Loucy (cell line): ENCODE measurements around the gene RAB3GAP1.

Source experiments
- H2AFZ ChIP-seq: fragments of 200-600 bp; sonication (generic); 2 replicates; pipeline ENCODE4 v1.6.0; 2016; ENCODE audit warnings: antibody characterized with exemption, mild to moderate bottlenecking, low read length, moderate library complexity
- H3F3A ChIP-seq: fragments of 200-600 bp; 2 replicates; pipeline ENCODE4 v1.6.0; 2016; ENCODE audit warnings: antibody characterized with exemption, low read depth, mild to moderate bottlenecking
- H3K27me3 ChIP-seq: fragments of 200-600 bp; sonication (generic); 2 replicates; pipeline ENCODE4 v1.6.1; 2014; ENCODE audit warnings: low read length, mild to moderate bottlenecking; ENCODE audit not compliant: insufficient read depth, poor library complexity, severe bottlenecking
- H3K36me3 ChIP-seq: fragments of 200-600 bp; sonication (generic); 2 replicates; pipeline ENCODE4 v1.6.1; 2016; ENCODE audit warnings: low read length; ENCODE audit not compliant: insufficient read depth
- H3K4me1 ChIP-seq: fragments of 200-600 bp; sonication (generic); 2 replicates; pipeline ENCODE4 v1.5.1; 2014; ENCODE audit warnings: low read length, mild to moderate bottlenecking; ENCODE audit not compliant: insufficient read depth, poor library complexity, severe bottlenecking
- H3K4me2 ChIP-seq: fragments of 200-600 bp; sonication (generic); 2 replicates; pipeline ENCODE4 v1.6.0; 2014; ENCODE audit warnings: antibody characterized with exemption, low read length, low read depth, mild to moderate bottlenecking; ENCODE audit not compliant: poor library complexity, severe bottlenecking
- H3K4me3 ChIP-seq: fragments of 200-600 bp; sonication (generic); 2 replicates; pipeline ENCODE4 v1.5.1; 2014; ENCODE audit warnings: low read length, mild to moderate bottlenecking, mixed read lengths; ENCODE audit not compliant: poor library complexity, severe bottlenecking
- H3K79me2 ChIP-seq: fragments of 200-600 bp; sonication (generic); 2 replicates; pipeline ENCODE4 v1.6.1; 2014; ENCODE audit warnings: low read length; ENCODE audit not compliant: insufficient read depth
- H3K9ac ChIP-seq: fragments of 200-600 bp; sonication (generic); 2 replicates; pipeline ENCODE4 v1.6.0; 2014; ENCODE audit warnings: mild to moderate bottlenecking, low read depth, low read length, moderate library complexity; ENCODE audit not compliant: poor library complexity, severe bottlenecking
- H3K9me2 ChIP-seq: fragments of 200-600 bp; sonication (generic); replicated peaks from 2 replicates; pipeline ENCODE4 v1.6.1; 2016; ENCODE audit warnings: low read depth, low read length, mixed read lengths
- H3K9me3 ChIP-seq: fragments of 200-600 bp; sonication (generic); 2 replicates; pipeline ENCODE4 v1.6.1; 2014; ENCODE audit warnings: mild to moderate bottlenecking, antibody characterized with exemption, low read length, low read depth; ENCODE audit not compliant: insufficient read depth
- H4K20me1 ChIP-seq: fragments of 200-600 bp; sonication (generic); 2 replicates; pipeline ENCODE4 v1.6.0; 2014; ENCODE audit warnings: antibody characterized with exemption, low read length, mild to moderate bottlenecking; ENCODE audit not compliant: insufficient read depth, poor library complexity, severe bottlenecking
- EZH2phosphoT487 ChIP-seq: fragments of 200-600 bp; IDR thresholded peaks from 2 replicates; pipeline ENCODE4 v1.6.1; 2018; ENCODE audit warnings: antibody characterized with exemption, mild to moderate bottlenecking, moderate library complexity, borderline replicate concordance
- TF ChIP-seq, protein P1 (sequence below): fragments of 200-600 bp; sonication (generic); conservative IDR thresholded peaks from 2 replicates; pipeline ENCODE4 v1.5.1; 2014; ENCODE audit warnings: mild to moderate bottlenecking, antibody characterized with exemption, low read length

RAB3GAP1 gene

GRCh38 chr2:135169900-135170753 is 118.0 kb downstream of the RAB3GAP1 start:
- Histone ChIP-seq H3F3A (no peaks in the 10 kb centered on the region), H3K9ac (no peak overlapping the region), H3K4me2 (no peak overlapping the region), H4K20me1 (no peaks in the 10 kb centered on the region), H2AFZ (no peak overlapping the region), H3K36me3 (peaks cover 47% of the 10 kb centered on the region; the same call in 1 of the 2 replicates), H3K27me3 (no peaks in the 10 kb centered on the region), H3K4me3 (no peak overlapping the region), H3K79me2 (no peaks in the 10 kb centered on the region), H3K4me1 (no peaks in the 10 kb centered on the region), H3K9me3 (no peaks in the 10 kb centered on the region), H3K9me2 (no peaks in the 10 kb centered on the region)
- TF ChIP-seq, protein P1, sequence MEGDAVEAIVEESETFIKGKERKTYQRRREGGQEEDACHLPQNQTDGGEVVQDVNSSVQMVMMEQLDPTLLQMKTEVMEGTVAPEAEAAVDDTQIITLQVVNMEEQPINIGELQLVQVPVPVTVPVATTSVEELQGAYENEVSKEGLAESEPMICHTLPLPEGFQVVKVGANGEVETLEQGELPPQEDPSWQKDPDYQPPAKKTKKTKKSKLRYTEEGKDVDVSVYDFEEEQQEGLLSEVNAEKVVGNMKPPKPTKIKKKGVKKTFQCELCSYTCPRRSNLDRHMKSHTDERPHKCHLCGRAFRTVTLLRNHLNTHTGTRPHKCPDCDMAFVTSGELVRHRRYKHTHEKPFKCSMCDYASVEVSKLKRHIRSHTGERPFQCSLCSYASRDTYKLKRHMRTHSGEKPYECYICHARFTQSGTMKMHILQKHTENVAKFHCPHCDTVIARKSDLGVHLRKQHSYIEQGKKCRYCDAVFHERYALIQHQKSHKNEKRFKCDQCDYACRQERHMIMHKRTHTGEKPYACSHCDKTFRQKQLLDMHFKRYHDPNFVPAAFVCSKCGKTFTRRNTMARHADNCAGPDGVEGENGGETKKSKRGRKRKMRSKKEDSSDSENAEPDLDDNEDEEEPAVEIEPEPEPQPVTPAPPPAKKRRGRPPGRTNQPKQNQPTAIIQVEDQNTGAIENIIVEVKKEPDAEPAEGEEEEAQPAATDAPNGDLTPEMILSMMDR = no peak
- TF ChIP-seq EZH2phosphoT487 = no peak

- H3K9ac ChIP-seq = no peak overlapping the region
- no peaks in the 10 kb centered on the region for H3F3A ChIP-seq
- no peaks in the 10 kb centered on the region for H3K9me3 ChIP-seq
- no peak overlapping the region for H3K4me3 ChIP-seq
- no peaks in the 10 kb centered on the region for H3K27me3 ChIP-seq
- no peaks in the 10 kb centered on the region for H4K20me1 ChIP-seq
- H3K9me2 ChIP-seq = no peaks in the 10 kb centered on the region
- H3K4me2 ChIP-seq = no peak overlapping the region
- H3K4me1 ChIP-seq = no peaks in the 10 kb centered on the region
- no peak for TF ChIP-seq EZH2phosphoT487
- TF ChIP-seq, protein P1 = no peak
- H3K36me3 ChIP-seq = peaks cover 20% of the 10 kb centered on the region; the same call in 1 of the 2 replicates
- H3K79me2 ChIP-seq = no peaks in the 10 kb centered on the region
- H2AFZ ChIP-seq = no peak overlapping the region
Observed at GRCh38 chr2:135174049-135174809, 122.1 kb downstream of the RAB3GAP1 start.

- H3F3A ChIP-seq = no peaks in the 10 kb centered on the region
- TF ChIP-seq, protein P1 = no peak
- no peak for TF ChIP-seq EZH2phosphoT487
- no peaks in the 10 kb centered on the region for H3K9me3 ChIP-seq
- H3K79me2 ChIP-seq = no peaks in the 10 kb centered on the region
- H3K27me3 ChIP-seq = no peaks in the 10 kb centered on the region
- no peaks in the 10 kb centered on the region for H3K9me2 ChIP-seq
- peaks cover 15% of the 10 kb centered on the region; the same call in 1 of the 2 replicates for H3K36me3 ChIP-seq
- H3K4me3 ChIP-seq = no peak overlapping the region
- H3K9ac ChIP-seq = no peak overlapping the region
- H4K20me1 ChIP-seq = no peaks in the 10 kb centered on the region
- no peaks in the 10 kb centered on the region for H3K4me1 ChIP-seq
- no peak overlapping the region for H2AFZ ChIP-seq
- H3K4me2 ChIP-seq = no peak overlapping the region
Observed at GRCh38 chr2:135174810-135175093, 122.7 kb downstream of the RAB3GAP1 start.
